ENCODE measurements around the gene ALG13. TPM values are rescaled to one million over a fixed set of nuclear protein-coding genes. Genes with fewer than 3 reads are reported as not detected.
"Not testable (repeated sequence)": the region's sequence is repeated elsewhere in the genome, so short reads cannot be mapped to it uniquely, and the experiment has no call there.

Gene ALG13
- total RNA-seq, 1 experiment from 2014 or later, result 100 TPM

GRCh38 chrX:111743316-111743715 lies 62.3 kb downstream of the ALG13 start:
- no peak for DNase-seq (ENCODE audit: extremely low read depth, low read depth)

- DNase-seq (ENCODE audit: extremely low read depth, low read depth), result no peak
These were observed 75.5 kb downstream of the ALG13 start for GRCh38 chrX:111756486-111756885.

GRCh38 chrX:111759686-111760085 lies 78.7 kb downstream of the ALG13 start:
- no peak for DNase-seq (ENCODE audit: extremely low read depth, low read depth)

- no peak for DNase-seq (ENCODE audit: extremely low read depth, low read depth)
These were observed 80.7 kb downstream of the ALG13 start for GRCh38 chrX:111761578-111762135.

- DNase-seq (ENCODE audit: extremely low read depth, low read depth), result no peak
These were observed 97.6 kb downstream of the ALG13 start for GRCh38 chrX:111778591-111778990.

- DNase-seq (ENCODE audit: extremely low read depth, low read depth), result no peak
These were observed 98.6 kb downstream of the ALG13 start for GRCh38 chrX:111779582-111779981.

GRCh38 chrX:111784667-111785066 lies 103.7 kb downstream of the ALG13 start:
- no peak for DNase-seq (ENCODE audit: extremely low read depth, low read depth)

- not testable (repeated sequence) for DNase-seq (ENCODE audit: extremely low read depth, low read depth)
These were observed 109.1 kb downstream of the ALG13 start for GRCh38 chrX:111790054-111790453.

Small RNA genes within 50 kb of the gene (small RNA-seq; reads per million reads assigned to genes)
- 0 to 0.06 reads per million in 2 experiments for gene RNA5SP512

Other genes with a start within 250 kb of the ALG13 start
- gene SERTM2, start 169.5 kb upstream of the ALG13 start, total RNA-seq (2014; rRNA removed; shearing (Covaris generic)), result not detected in 2 replicates
- gene TRPC5OS, start 195.0 kb downstream of the ALG13 start, total RNA-seq (2014; rRNA removed; shearing (Covaris generic)), result not detected in 2 replicates

Data from NCI-H460 (cell line).